ENCODE data around the gene GLB1L2.

GLB1L2 gene

GRCh38 chr11:134363161-134363560, 31.4 kb downstream of the GLB1L2 start:
- no peak overlapping the region for H3K4me3 ChIP-seq (ENCODE audit: low read depth, low read length)
- H3K9me3 ChIP-seq (ENCODE audit: control insufficient read depth, insufficient read depth, low read length): no peaks in the 10 kb centered on the region
- H3K4me1 ChIP-seq (ENCODE audit: control insufficient read depth, insufficient read depth, low read length): no peaks in the 10 kb centered on the region

GRCh38 chr11:134363592-134363991, 31.8 kb downstream of the GLB1L2 start:
- no peaks in the 10 kb centered on the region for H3K27me3 ChIP-seq (ENCODE audit: control insufficient read depth, insufficient read depth, low read length)
- no peak overlapping the region for H3K9ac ChIP-seq (ENCODE audit: low read depth, low read length)
- H3K4me1 ChIP-seq (ENCODE audit: control insufficient read depth, insufficient read depth, low read length): no peaks in the 10 kb centered on the region
- H3K36me3 ChIP-seq (ENCODE audit: control insufficient read depth, insufficient read depth, low read length): no peaks in the 10 kb centered on the region
- H3K4me3 ChIP-seq (ENCODE audit: low read depth, low read length): no peak overlapping the region
- H3K9me3 ChIP-seq (ENCODE audit: control insufficient read depth, insufficient read depth, low read length): no peaks in the 10 kb centered on the region

More at GRCh38 chr11:134363161-134363560, 31.4 kb downstream of the GLB1L2 start:
- Histone ChIP-seq H3K9ac (ENCODE audit: low read depth, low read length) (no peak overlapping the region), H3K36me3 (ENCODE audit: control insufficient read depth, insufficient read depth, low read length) (no peaks in the 10 kb centered on the region), H3K27me3 (ENCODE audit: control insufficient read depth, insufficient read depth, low read length) (no peaks in the 10 kb centered on the region)

GRCh38 chr11:134364261-134364660, 32.5 kb downstream of the GLB1L2 start:
- H3K4me3 ChIP-seq (ENCODE audit: low read depth, low read length): no peak overlapping the region
- H3K9ac ChIP-seq (ENCODE audit: low read depth, low read length): no peak overlapping the region
- no peaks in the 10 kb centered on the region for H3K36me3 ChIP-seq (ENCODE audit: control insufficient read depth, insufficient read depth, low read length)
- H3K4me1 ChIP-seq (ENCODE audit: control insufficient read depth, insufficient read depth, low read length): no peaks in the 10 kb centered on the region
- no peaks in the 10 kb centered on the region for H3K9me3 ChIP-seq (ENCODE audit: control insufficient read depth, insufficient read depth, low read length)
- no peaks in the 10 kb centered on the region for H3K27me3 ChIP-seq (ENCODE audit: control insufficient read depth, insufficient read depth, low read length)

GRCh38 chr11:134365011-134365925, 33.5 kb downstream of the GLB1L2 start:
- Histone ChIP-seq H3K27me3 (ENCODE audit: control insufficient read depth, insufficient read depth, low read length) (no peaks in the 10 kb centered on the region), H3K36me3 (ENCODE audit: control insufficient read depth, insufficient read depth, low read length) (no peaks in the 10 kb centered on the region), H3K4me3 (ENCODE audit: low read depth, low read length) (no peak overlapping the region), H3K9ac (ENCODE audit: low read depth, low read length) (no peak overlapping the region), H3K4me1 (ENCODE audit: control insufficient read depth, insufficient read depth, low read length) (no peaks in the 10 kb centered on the region), H3K9me3 (ENCODE audit: control insufficient read depth, insufficient read depth, low read length) (no peaks in the 10 kb centered on the region)

DNA sequence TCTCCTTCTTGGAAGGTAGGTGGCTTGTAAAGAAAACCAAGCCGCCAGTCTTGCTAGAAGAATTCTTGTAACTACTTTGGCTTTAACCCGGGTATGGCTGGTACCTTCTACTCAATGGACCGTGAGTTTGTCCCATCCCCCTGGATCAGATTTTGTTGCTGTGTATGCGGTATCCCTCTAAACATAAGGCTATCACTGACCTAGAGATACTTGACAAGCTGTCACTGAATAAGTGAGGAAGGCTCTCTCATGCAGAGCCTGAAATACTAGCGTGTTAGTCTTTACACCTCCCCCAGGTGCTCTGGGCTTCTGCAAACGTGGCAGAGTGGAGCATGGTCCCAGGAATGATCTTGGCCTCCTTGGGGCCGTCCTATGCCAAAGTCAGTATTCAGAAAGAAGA, 34.5 kb downstream of the GLB1L2 start:
- H3K4me1 ChIP-seq (ENCODE audit: control insufficient read depth, insufficient read depth, low read length): no peaks in the 10 kb centered on the region
- no peaks in the 10 kb centered on the region for H3K36me3 ChIP-seq (ENCODE audit: control insufficient read depth, insufficient read depth, low read length)
- H3K4me3 ChIP-seq (ENCODE audit: low read depth, low read length): no peak overlapping the region
- H3K27me3 ChIP-seq (ENCODE audit: control insufficient read depth, insufficient read depth, low read length): no peaks in the 10 kb centered on the region
- H3K9me3 ChIP-seq (ENCODE audit: control insufficient read depth, insufficient read depth, low read length): no peaks in the 10 kb centered on the region
- H3K9ac ChIP-seq (ENCODE audit: low read depth, low read length): no peak overlapping the region

DNA sequence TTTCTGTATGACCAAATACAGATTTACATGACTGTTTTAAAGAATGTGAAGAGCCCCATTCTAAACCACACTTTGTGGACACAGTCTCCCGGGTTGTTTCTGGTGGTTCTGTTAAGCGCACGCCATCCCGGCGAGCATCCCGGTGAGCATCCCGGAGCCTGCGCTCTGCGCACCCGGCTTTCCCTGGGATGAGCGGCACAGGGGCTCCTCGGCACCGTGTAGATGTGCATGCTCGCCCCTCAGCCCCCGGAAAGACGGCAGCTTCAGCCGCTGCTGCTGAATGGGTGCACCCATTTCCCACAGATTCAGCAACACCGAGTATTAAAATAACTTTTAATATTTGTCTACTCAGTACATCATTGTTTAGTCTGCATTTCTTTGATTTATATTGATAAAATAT, 36.0 kb downstream of the GLB1L2 start:
- Histone ChIP-seq H3K9me3 (ENCODE audit: control insufficient read depth, insufficient read depth, low read length) (no peaks in the 10 kb centered on the region), H3K9ac (ENCODE audit: low read depth, low read length) (no peak overlapping the region), H3K4me3 (ENCODE audit: low read depth, low read length) (no peak overlapping the region), H3K4me1 (ENCODE audit: control insufficient read depth, insufficient read depth, low read length) (no peaks in the 10 kb centered on the region), H3K36me3 (ENCODE audit: control insufficient read depth, insufficient read depth, low read length) (no peaks in the 10 kb centered on the region), H3K27me3 (ENCODE audit: control insufficient read depth, insufficient read depth, low read length) (no peaks in the 10 kb centered on the region)

DNA sequence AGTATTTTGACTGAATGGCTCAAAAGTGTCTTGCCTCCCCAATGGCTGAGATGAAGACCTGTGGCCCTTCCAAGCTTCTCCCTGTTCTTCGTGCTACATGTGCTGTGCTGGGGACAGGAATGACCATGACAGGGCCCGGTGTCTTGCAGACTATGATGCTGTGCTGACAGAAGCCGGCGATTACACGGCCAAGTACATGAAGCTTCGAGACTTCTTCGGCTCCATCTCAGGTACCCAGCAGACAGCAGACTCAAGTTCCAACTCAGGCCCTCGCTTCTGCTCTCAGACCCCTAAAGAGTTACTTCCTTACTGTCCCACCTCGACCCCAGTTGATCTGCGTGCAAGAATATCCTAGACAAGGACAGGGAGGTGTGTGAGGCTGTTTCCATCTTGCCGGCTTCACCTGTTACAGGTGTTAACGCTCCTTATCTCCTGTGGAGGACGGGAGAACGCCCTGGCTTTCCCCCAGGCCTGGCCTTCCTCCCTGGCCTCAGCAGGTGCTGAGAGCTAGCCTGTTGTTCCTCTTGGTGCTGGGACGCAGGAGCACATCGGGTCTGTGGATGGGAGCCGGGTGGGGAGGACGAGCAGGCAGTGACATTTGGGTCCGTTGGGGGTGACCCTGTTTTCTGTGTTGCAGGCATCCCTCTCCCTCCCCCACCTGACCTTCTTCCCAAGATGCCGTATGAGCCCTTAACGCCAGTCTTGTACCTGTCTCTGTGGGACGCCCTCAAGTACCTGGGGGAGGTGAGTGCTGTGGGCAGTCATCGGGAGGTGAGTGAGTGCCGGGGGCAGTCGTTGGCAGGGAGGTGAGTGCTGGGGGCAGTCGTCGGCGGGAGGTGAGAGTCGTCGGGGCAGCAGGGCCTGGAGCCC, 38.1 kb downstream of the GLB1L2 start:
- no peaks in the 10 kb centered on the region for H3K27me3 ChIP-seq (ENCODE audit: control insufficient read depth, insufficient read depth, low read length)
- no peaks in the 10 kb centered on the region for H3K9me3 ChIP-seq (ENCODE audit: control insufficient read depth, insufficient read depth, low read length)
- H3K9ac ChIP-seq (ENCODE audit: low read depth, low read length): no peak overlapping the region
- no peak overlapping the region for H3K4me3 ChIP-seq (ENCODE audit: low read depth, low read length)
- no peaks in the 10 kb centered on the region for H3K4me1 ChIP-seq (ENCODE audit: control insufficient read depth, insufficient read depth, low read length)
- no peaks in the 10 kb centered on the region for H3K36me3 ChIP-seq (ENCODE audit: control insufficient read depth, insufficient read depth, low read length)

GRCh38 chr11:134370526-134371435, 39.0 kb downstream of the GLB1L2 start:
- H3K9me3 ChIP-seq (ENCODE audit: control insufficient read depth, insufficient read depth, low read length): no peaks in the 10 kb centered on the region
- H3K36me3 ChIP-seq (ENCODE audit: control insufficient read depth, insufficient read depth, low read length): no peaks in the 10 kb centered on the region
- no peaks in the 10 kb centered on the region for H3K27me3 ChIP-seq (ENCODE audit: control insufficient read depth, insufficient read depth, low read length)
- H3K4me3 ChIP-seq (ENCODE audit: low read depth, low read length): no peak overlapping the region
- no peak overlapping the region for H3K9ac ChIP-seq (ENCODE audit: low read depth, low read length)
- H3K4me1 ChIP-seq (ENCODE audit: control insufficient read depth, insufficient read depth, low read length): no peaks in the 10 kb centered on the region

GRCh38 chr11:134371436-134372185, 39.8 kb downstream of the GLB1L2 start:
- no peaks in the 10 kb centered on the region for H3K9me3 ChIP-seq (ENCODE audit: control insufficient read depth, insufficient read depth, low read length)
- no peak overlapping the region for H3K4me3 ChIP-seq (ENCODE audit: low read depth, low read length)
- H3K4me1 ChIP-seq (ENCODE audit: control insufficient read depth, insufficient read depth, low read length): peaks cover 3% of the 10 kb centered on the region
- no peaks in the 10 kb centered on the region for H3K36me3 ChIP-seq (ENCODE audit: control insufficient read depth, insufficient read depth, low read length)
- no peak overlapping the region for H3K9ac ChIP-seq (ENCODE audit: low read depth, low read length)
- H3K27me3 ChIP-seq (ENCODE audit: control insufficient read depth, insufficient read depth, low read length): no peaks in the 10 kb centered on the region

DNA sequence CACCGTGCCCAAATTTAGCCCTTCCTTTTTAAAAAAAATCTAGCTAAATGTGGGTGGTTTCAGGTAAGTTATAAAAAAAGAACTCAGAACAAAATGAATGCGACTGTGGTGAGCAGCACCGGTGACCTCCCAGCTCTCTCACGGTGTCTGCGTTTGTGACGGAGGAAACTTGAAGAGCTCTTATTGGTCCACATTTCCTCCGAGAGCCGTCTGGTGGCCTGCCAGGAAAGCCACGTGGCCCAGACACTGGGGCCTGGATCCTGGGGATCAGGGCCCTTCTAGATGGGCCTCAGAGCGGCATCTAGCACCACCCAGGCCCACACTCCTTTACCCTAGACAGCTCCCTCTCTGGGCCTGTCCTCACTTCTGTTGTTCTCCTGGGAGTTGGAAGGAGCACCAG, 40.7 kb downstream of the GLB1L2 start:
- Histone ChIP-seq H3K27me3 (ENCODE audit: control insufficient read depth, insufficient read depth, low read length) (no peaks in the 10 kb centered on the region), H3K4me1 (ENCODE audit: control insufficient read depth, insufficient read depth, low read length) (peaks cover 3% of the 10 kb centered on the region), H3K4me3 (ENCODE audit: low read depth, low read length) (no peak overlapping the region), H3K9me3 (ENCODE audit: control insufficient read depth, insufficient read depth, low read length) (no peaks in the 10 kb centered on the region), H3K36me3 (ENCODE audit: control insufficient read depth, insufficient read depth, low read length) (no peaks in the 10 kb centered on the region), H3K9ac (ENCODE audit: low read depth, low read length) (no peak overlapping the region)

Measured in iPS-15b (cell line).